Glutamatergic neuron (in vitro differentiated cells): Measurements from ENCODE around the gene JAKMIP1. TPM values are rescaled to one million over a fixed set of nuclear protein-coding genes. Genes with fewer than 3 reads are reported as not detected.

ENCODE experiments used
- DNase-seq: peaks from one replicate; pipeline ENCODE4 v3.0.0; 2022
- H3K27ac Mint-ChIP-seq: one replicate; pipeline ENCODE4 v1.8.0; 2020; ENCODE audit warnings: mild to moderate bottlenecking, mixed read lengths, inconsistent platforms; ENCODE audit not compliant: unreplicated experiment
- H3K27me3 Mint-ChIP-seq: one replicate; pipeline ENCODE4 v1.8.0; 2020; ENCODE audit warnings: mild to moderate bottlenecking, moderate library complexity, mixed read lengths, inconsistent platforms; ENCODE audit not compliant: unreplicated experiment
- H3K36me3 Mint-ChIP-seq: one replicate; pipeline ENCODE4 v1.8.0; 2020; ENCODE audit warnings: mild to moderate bottlenecking, mixed read lengths, inconsistent platforms; ENCODE audit not compliant: unreplicated experiment
- H3K4me1 Mint-ChIP-seq: one replicate; pipeline ENCODE4 v1.8.0; 2020; ENCODE audit warnings: mild to moderate bottlenecking, low read depth, mixed read lengths, inconsistent platforms; ENCODE audit not compliant: unreplicated experiment
- H3K4me3 Mint-ChIP-seq: one replicate; pipeline ENCODE4 v1.8.0; 2020; ENCODE audit warnings: mild to moderate bottlenecking, mixed read lengths, inconsistent platforms; ENCODE audit not compliant: unreplicated experiment
- H3K9me3 Mint-ChIP-seq: one replicate; pipeline ENCODE4 v1.8.0; 2020; ENCODE audit warnings: mild to moderate bottlenecking, moderate library complexity, mixed read lengths, inconsistent platforms; ENCODE audit not compliant: unreplicated experiment
- CTCF ChIP-seq: fragments of 200-600 bp; sonication (generic); IDR thresholded peaks from one replicate; pipeline ENCODE4 v1.5.0; 2021; ENCODE audit not compliant: partially characterized antibody, unreplicated experiment
- total RNA-seq: library from RNA; stranded (reverse); fragmentation: NEBNext Ultra II Directional; extraction: Animal tissue kit (Norgen Biotek cat#: 25700); gene quantifications from one replicate; pipeline ENCODE4 v1.2.1, GENCODE V29; 2021; ENCODE audit not compliant: unreplicated experiment

JAKMIP1 gene
- total RNA-seq, 1 donor from 2014 or later = 2.4 TPM

DNA sequence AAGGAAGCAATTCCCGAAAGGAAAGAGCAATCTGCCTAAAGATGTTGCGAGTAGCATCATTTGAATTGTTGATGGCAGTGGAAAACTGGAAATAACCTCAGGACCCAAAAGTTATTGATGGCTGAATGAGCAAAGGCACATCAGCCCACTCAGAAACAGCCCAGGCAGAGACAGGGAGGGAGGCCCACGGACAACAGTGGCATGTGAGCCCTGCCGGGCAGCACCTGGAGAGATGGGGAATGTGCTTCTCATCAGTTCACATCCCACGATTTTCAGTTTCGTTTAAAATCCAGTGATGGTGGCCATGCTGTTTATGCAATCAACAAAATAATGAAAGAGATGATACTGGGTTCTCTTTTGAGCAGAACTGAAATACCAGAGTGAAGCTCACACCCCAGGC, 80.0 kb downstream of the JAKMIP1 start:
- Mint-ChIP-seq H3K4me3 (no peak overlapping the region), H3K27me3 (peaks cover 2% of the 10 kb centered on the region), H3K27ac (no peak overlapping the region), H3K36me3 (no peaks in the 10 kb centered on the region), H3K4me1 (peaks cover 12% of the 10 kb centered on the region), H3K9me3 (peaks cover 11% of the 10 kb centered on the region)
- no peak for TF ChIP-seq CTCF
- DNase-seq = no peak

DNA sequence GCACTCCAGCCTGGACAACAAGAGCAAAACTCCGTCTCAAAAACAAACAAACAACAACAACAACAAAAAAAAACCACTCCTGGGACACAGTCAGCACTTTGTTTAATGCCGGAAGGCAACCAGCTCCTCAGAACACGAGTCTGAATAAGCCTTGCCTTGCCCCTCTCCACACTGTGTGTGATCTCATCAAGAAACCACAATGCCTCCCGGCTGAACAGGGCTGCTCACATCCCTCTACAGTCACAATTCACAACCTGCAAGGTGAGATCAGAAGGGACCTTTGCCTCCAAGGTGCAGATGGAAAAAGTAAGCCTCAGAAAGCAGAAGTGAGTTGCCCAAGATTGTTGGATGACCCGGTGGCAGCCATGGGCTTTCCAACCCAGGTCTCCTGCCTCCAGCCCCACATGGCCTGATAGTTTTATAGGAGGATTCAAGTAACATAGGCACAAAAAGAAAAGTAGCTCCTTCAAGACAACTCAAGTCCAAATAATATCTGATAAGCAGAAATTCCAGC, 80.8 kb downstream of the JAKMIP1 start:
- no peak for TF ChIP-seq CTCF
- Mint-ChIP-seq H3K9me3 (peaks cover 7% of the 10 kb centered on the region), H3K27ac (no peak overlapping the region), H3K36me3 (no peaks in the 10 kb centered on the region), H3K27me3 (peaks cover under 1% of the 10 kb centered on the region), H3K4me3 (no peak overlapping the region), H3K4me1 (peaks cover 12% of the 10 kb centered on the region)
- no peak for DNase-seq

GRCh38 chr4:6118201-6118600, 82.1 kb downstream of the JAKMIP1 start:
- peaks cover 11% of the 10 kb centered on the region for H3K4me1 Mint-ChIP-seq
- H3K9me3 Mint-ChIP-seq = peaks cover 9% of the 10 kb centered on the region
- TF ChIP-seq CTCF = no peak
- DNase-seq = no peak
- H3K27ac Mint-ChIP-seq = no peak overlapping the region
- peaks cover 2% of the 10 kb centered on the region for H3K27me3 Mint-ChIP-seq
- no peak overlapping the region for H3K4me3 Mint-ChIP-seq
- H3K36me3 Mint-ChIP-seq = peaks cover 4% of the 10 kb centered on the region

GRCh38 chr4:6116696-6117285, 83.6 kb downstream of the JAKMIP1 start:
- Mint-ChIP-seq H3K4me1 (peaks cover 9% of the 10 kb centered on the region), H3K4me3 (no peak overlapping the region), H3K36me3 (peaks cover 4% of the 10 kb centered on the region), H3K27me3 (peaks cover 2% of the 10 kb centered on the region), H3K9me3 (peaks cover 9% of the 10 kb centered on the region), H3K27ac (no peak overlapping the region)
- TF ChIP-seq CTCF = no peak
- DNase-seq = no peak

DNA sequence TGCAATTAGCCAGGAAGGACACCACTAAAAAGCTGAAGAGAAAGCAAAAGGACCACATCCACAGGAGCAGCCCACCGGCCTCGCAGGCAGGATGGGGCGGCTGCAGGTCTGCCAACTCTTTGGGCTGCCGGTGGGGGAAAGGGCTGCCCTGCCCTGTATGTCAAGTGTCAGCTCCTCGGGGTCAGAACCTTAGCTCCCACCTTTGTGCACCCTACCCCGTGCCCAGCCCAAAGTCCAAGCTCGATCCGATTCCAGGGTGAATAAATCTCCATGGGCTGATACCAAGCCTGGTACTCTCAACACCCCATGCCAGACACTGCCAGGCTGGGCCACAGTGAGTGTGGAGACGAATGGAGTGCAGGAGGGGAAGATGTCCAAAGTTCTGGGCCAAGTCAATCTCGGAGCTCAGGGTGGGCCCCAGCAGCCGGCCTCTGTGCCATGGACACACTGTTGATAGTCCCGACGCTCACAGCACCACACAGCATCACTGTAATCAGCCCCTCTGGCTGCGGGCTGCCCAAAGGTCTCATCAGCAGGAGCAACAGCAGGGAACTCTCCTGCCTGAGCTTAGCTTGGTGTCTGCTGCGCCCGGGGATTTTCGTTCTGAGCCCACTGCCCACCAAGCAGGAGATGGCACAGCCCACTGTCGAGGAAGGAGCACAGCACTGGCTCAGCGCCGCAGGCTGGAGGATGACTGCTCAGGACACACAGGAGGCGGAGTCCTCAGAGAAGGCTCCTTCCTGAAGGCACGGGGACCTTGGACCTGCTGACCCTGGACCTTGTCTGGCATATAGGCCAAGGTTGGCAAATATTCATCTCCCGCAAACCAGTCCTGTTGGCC, 84.4 kb downstream of the JAKMIP1 start:
- Mint-ChIP-seq H3K4me1 (peaks cover 9% of the 10 kb centered on the region), H3K36me3 (peaks cover 4% of the 10 kb centered on the region), H3K27me3 (peaks cover 2% of the 10 kb centered on the region), H3K4me3 (no peak overlapping the region), H3K27ac (no peak overlapping the region), H3K9me3 (peaks cover 9% of the 10 kb centered on the region)
- TF ChIP-seq CTCF = no peak
- no peak for DNase-seq
